H1 (cell line): Measurements from ENCODE around the gene DNMT1. TPM values are rescaled to one million over a fixed set of nuclear protein-coding genes. Genes with fewer than 3 reads are reported as not detected.
A peak's percentile ranks its signal among the peaks of the same experiment; 100 is the strongest.

ENCODE experiments used
- CREB1 ChIP-seq: IDR thresholded peaks from 2 replicates; pipeline ENCODE4 v1.6.1; 2012; ENCODE audit warnings: inconsistent platforms
- KDM1A ChIP-seq: fragments of 200-600, 300-600 bp; sonication (generic); IDR thresholded peaks from 2 replicates; pipeline ENCODE4 v1.7.1; 2016; ENCODE audit warnings: mild to moderate bottlenecking, low read length, borderline replicate concordance
- KDM4A ChIP-seq: IDR thresholded peaks from one replicate; pipeline ENCODE4 v1.7.1; 2012; ENCODE audit warnings: low read depth, mild to moderate bottlenecking, moderate library complexity, low read length, inconsistent platforms; ENCODE audit not compliant: severe bottlenecking
- PHF8 ChIP-seq: fragments of 200-600 bp; sonication (generic); conservative IDR thresholded peaks from 2 replicates; pipeline ENCODE4 v1.7.1; 2012; ENCODE audit warnings: low read depth, mild to moderate bottlenecking, inconsistent platforms, low read length, moderate library complexity
- POLR2A ChIP-seq, 2 experiments: IDR thresholded peaks; 1 replicate in 1 of 2; 2 replicates in 1 of 2; pipeline ENCODE4 v1.6.1; 2011; ENCODE audit warnings: low read depth in 2 of 2, low read length in 2 of 2, mild to moderate bottlenecking in 2 of 2; ENCODE audit errors: control extremely low read depth in 1 of 2
- RBBP5 ChIP-seq: IDR thresholded peaks from 2 replicates; pipeline ENCODE4 v1.7.1; 2012; ENCODE audit warnings: low read depth, mild to moderate bottlenecking, inconsistent platforms, low read length, moderate library complexity, borderline replicate concordance
- SUZ12 ChIP-seq: fragments of 200-600 bp; sonication (generic); IDR thresholded peaks from 2 replicates; pipeline ENCODE4 v1.6.1; 2012; ENCODE audit warnings: mild to moderate bottlenecking, inconsistent platforms, low read length, moderate library complexity, mixed read lengths
- polyA plus RNA-seq, 7 experiments: library from polyadenylated mRNA; depleted of rRNA in 3 of 7; stranded (reverse) in 5 of 7; unstranded in 2 of 7; fragments of >200 nt in 5 of 7; fragments of 200-250 nt in 2 of 7; gene quantifications; 1 replicate in 5 of 7; 2 replicates in 1 of 7; 4 replicates in 1 of 7; pipeline versions ENCODE4 v1.2.1 to v1.2.3, GENCODE V29; 2011 to 2013; ENCODE audit warnings: missing spikeins in 2 of 7, mixed read lengths in 2 of 7
- total RNA-seq: library from RNA; stranded (reverse); fragmentation: NEBNext Ultra II Directional; extraction: Animal tissue kit (Norgen Biotek cat#: 25700); gene quantifications from 2 replicates; pipeline ENCODE4 v1.2.1, GENCODE V29; 2021
- TF ChIP-seq, protein P1 (sequence below): fragments of 300-600 bp; sonication (generic); IDR thresholded peaks from 2 replicates; pipeline ENCODE4 v1.7.1; 2012; ENCODE audit warnings: low read length, moderate library complexity, mild to moderate bottlenecking, inconsistent platforms; ENCODE audit not compliant: insufficient replicate concordance

The DNMT1 gene
- total and polyA plus RNA-seq, 2 of the 8 experiments (the other 6 are each of a cell fraction or from before 2014, with no cell fraction given) = 101 to 210 TPM

DNA sequence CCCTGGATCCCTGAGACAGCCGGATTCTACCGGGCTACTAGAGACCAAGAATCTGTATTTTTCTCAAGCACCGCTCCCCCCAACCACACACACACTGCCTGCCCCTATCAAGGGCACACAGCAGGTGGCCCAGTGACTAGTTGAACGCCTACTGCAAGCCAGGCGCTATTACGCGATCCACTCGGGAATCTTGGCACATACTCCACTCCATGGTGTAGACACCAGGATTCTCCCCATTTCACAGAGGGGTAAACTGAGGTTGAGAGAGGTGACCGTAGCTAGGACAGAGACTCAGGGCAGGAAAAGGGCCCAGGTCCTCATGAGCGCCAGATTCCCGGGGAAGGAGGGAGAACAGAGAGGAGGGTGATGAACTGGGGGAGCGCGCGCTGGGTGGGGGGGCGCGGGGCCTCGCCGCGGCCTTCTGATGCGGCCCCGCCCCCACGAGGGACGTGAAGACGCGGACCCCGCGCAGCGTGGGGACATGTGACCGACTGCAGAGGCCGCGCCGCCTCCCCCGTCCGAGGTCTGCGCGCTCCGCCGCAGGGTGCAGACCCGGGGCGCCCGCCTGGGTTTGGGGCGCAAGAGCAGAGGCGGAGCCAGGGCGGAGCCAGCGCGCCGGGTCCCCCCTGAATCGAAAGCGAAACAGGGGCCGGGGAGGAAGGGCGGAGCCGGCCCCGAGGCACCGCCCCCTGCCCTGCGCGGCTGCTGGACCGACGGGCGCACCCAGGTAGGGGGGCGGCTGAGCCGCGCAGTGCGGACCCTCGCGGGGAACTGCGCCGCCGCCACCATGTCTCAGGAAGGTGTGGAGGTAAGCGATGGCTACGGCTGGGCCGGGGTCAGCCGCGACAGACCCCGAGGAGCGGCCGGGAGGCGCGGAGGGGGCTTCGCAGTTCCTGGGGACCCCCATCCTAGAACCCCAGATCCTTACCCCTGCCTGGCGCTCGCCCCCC lies 108.8 kb downstream of the DNMT1 start, which contains the start of gene SHFL (continued):
- TF ChIP-seq, protein P1, sequence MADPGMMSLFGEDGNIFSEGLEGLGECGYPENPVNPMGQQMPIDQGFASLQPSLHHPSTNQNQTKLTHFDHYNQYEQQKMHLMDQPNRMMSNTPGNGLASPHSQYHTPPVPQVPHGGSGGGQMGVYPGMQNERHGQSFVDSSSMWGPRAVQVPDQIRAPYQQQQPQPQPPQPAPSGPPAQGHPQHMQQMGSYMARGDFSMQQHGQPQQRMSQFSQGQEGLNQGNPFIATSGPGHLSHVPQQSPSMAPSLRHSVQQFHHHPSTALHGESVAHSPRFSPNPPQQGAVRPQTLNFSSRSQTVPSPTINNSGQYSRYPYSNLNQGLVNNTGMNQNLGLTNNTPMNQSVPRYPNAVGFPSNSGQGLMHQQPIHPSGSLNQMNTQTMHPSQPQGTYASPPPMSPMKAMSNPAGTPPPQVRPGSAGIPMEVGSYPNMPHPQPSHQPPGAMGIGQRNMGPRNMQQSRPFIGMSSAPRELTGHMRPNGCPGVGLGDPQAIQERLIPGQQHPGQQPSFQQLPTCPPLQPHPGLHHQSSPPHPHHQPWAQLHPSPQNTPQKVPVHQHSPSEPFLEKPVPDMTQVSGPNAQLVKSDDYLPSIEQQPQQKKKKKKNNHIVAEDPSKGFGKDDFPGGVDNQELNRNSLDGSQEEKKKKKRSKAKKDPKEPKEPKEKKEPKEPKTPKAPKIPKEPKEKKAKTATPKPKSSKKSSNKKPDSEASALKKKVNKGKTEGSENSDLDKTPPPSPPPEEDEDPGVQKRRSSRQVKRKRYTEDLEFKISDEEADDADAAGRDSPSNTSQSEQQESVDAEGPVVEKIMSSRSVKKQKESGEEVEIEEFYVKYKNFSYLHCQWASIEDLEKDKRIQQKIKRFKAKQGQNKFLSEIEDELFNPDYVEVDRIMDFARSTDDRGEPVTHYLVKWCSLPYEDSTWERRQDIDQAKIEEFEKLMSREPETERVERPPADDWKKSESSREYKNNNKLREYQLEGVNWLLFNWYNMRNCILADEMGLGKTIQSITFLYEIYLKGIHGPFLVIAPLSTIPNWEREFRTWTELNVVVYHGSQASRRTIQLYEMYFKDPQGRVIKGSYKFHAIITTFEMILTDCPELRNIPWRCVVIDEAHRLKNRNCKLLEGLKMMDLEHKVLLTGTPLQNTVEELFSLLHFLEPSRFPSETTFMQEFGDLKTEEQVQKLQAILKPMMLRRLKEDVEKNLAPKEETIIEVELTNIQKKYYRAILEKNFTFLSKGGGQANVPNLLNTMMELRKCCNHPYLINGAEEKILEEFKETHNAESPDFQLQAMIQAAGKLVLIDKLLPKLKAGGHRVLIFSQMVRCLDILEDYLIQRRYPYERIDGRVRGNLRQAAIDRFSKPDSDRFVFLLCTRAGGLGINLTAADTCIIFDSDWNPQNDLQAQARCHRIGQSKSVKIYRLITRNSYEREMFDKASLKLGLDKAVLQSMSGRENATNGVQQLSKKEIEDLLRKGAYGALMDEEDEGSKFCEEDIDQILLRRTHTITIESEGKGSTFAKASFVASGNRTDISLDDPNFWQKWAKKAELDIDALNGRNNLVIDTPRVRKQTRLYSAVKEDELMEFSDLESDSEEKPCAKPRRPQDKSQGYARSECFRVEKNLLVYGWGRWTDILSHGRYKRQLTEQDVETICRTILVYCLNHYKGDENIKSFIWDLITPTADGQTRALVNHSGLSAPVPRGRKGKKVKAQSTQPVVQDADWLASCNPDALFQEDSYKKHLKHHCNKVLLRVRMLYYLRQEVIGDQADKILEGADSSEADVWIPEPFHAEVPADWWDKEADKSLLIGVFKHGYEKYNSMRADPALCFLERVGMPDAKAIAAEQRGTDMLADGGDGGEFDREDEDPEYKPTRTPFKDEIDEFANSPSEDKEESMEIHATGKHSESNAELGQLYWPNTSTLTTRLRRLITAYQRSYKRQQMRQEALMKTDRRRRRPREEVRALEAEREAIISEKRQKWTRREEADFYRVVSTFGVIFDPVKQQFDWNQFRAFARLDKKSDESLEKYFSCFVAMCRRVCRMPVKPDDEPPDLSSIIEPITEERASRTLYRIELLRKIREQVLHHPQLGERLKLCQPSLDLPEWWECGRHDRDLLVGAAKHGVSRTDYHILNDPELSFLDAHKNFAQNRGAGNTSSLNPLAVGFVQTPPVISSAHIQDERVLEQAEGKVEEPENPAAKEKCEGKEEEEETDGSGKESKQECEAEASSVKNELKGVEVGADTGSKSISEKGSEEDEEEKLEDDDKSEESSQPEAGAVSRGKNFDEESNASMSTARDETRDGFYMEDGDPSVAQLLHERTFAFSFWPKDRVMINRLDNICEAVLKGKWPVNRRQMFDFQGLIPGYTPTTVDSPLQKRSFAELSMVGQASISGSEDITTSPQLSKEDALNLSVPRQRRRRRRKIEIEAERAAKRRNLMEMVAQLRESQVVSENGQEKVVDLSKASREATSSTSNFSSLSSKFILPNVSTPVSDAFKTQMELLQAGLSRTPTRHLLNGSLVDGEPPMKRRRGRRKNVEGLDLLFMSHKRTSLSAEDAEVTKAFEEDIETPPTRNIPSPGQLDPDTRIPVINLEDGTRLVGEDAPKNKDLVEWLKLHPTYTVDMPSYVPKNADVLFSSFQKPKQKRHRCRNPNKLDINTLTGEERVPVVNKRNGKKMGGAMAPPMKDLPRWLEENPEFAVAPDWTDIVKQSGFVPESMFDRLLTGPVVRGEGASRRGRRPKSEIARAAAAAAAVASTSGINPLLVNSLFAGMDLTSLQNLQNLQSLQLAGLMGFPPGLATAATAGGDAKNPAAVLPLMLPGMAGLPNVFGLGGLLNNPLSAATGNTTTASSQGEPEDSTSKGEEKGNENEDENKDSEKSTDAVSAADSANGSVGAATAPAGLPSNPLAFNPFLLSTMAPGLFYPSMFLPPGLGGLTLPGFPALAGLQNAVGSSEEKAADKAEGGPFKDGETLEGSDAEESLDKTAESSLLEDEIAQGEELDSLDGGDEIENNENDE = peak; percentile 37
- no peak for TF ChIP-seq SUZ12
- peak; percentile 56 for TF ChIP-seq PHF8
- TF ChIP-seq POLR2A (IDR thresholded peaks at IDR 0.05; ENCODE audit: control extremely low read depth in 1 of 2, low read depth in 2 of 2, low read length in 2 of 2) = 0 out of 3 replicates have a peak, but pooled peaks of 1 of the 2 experiments have one; percentile 42
- peak; percentile 92 for TF ChIP-seq KDM4A
- TF ChIP-seq RBBP5 = peak; percentile 38; the same call in 1 of the 2 replicates
- peak; percentile 99 for TF ChIP-seq KDM1A
- no peak; the same call in 1 of the 2 replicates for TF ChIP-seq CREB1
